Measurements from ENCODE around the gene MOV10L1. TPM values are rescaled to one million over a fixed set of nuclear protein-coding genes. Genes with fewer than 3 reads are reported as not detected.
A peak's percentile ranks its signal among the peaks of the same experiment; 100 is the strongest.

The MOV10L1 gene
- total RNA-seq, 6 experiments from 2014 or later, result 0.21 to 0.31 (median 0.24) TPM; not detected in 2

DNA sequence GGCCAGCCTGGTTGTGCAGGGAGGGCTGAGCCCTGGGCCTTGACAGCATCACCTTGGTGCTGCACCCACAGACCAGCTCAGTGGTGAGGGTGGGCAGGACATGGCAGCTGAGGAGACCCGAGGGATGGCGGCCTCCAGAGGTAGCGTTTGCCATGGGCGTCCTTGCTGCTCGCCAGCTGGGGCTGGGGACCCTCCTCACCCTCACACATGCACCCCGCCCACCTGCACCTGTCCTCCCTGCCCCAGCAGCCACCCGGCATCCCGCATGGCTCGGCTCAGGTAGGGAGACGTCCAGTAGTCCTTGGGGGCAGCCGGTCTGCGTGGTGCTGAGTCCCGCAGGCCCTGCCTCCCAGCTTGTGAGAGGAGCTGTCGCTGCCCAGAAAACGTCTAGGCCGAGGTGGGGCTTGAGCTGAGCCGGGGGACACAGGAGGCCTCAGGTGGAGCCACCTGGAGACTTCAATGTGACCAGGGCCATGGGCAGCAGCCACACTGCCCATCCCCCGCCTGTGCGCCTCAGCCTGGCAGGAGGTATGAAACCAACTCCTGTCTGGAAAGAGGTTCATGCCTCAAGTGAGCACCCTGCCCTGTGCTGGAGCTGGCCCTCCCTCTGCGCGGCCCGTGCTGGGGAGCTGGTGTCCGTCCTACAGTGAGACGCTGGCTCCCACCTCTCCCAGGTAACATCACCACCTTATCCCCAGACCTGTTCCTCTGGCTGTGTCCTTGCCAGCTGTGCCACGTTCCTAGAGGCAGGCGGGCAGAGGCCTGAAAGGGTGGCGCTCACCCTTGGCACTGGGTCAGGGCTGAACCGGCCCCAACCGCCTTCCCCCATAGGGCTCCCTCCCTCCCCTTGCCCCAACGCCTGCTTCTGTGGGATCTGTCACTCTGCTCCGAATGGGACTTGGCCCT lies 92.6 kb downstream of the MOV10L1 start:
- peak in 2 of 3 donors; percentile 59 to 81 for DNase-seq

DNA sequence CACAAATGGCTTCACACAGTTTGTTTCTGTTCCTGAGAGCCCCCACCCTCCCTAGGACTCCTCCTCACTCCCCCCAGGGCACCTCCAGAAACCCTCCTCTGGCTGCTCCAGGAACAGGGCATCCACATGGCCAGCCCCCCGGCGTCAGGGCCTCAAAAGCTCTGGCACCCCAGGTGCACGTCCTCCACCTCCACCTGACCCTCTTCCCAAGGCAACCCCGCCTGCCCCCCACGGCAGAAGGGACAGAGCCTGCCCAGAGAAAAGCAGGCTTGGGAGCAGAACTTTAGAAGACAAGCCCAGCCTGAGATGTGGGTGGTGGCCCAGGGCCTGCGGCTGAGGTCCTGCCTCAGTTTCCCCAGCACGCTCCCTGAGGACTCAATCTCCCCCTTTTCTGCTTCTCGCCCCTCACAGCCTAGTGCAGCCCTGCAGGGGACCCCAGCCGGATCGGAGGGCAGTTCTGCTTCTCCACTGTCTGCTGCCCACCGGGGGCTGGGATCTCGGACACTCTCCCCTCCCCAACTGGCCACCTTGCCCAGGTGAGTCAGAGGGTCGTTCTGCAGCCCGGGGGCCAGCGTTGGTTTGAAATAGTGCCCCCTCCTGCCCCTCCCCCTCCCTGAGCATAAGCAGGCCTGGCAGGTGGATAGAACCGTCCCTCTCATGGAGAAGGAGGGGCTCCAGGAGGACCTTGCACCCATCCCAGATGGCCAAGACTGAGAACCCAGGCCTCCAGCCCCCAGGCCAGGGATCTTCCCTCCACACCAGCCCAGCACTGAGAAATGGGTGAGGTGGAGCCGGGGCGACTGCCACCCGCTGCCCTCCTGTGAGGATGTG lies 93.5 kb downstream of the MOV10L1 start:
- ATAC-seq, result no peak
- no peaks in the 10 kb centered on the region for H3K9me3 ChIP-seq
- WGBS (ENCODE audit: insufficient coverage, low coverage, low lambda C conversion rate, missing lambda C conversion rate), result no CpG with 5 or more reads among the region's 19 CpGs

More for the DNA sequence above, 92.6 kb downstream of the MOV10L1 start:
- H3K27ac ChIP-seq, result no peak overlapping the region
- 18% methylated on average over 3 of the region's 31 CpGs for WGBS (ENCODE audit: insufficient coverage, low coverage, low lambda C conversion rate, missing lambda C conversion rate)
- H3K36me3 ChIP-seq, result no peaks in the 10 kb centered on the region
- no peak for TF ChIP-seq POLR2A (IDR thresholded peaks at IDR 0.05)
- TF ChIP-seq, protein P1, sequence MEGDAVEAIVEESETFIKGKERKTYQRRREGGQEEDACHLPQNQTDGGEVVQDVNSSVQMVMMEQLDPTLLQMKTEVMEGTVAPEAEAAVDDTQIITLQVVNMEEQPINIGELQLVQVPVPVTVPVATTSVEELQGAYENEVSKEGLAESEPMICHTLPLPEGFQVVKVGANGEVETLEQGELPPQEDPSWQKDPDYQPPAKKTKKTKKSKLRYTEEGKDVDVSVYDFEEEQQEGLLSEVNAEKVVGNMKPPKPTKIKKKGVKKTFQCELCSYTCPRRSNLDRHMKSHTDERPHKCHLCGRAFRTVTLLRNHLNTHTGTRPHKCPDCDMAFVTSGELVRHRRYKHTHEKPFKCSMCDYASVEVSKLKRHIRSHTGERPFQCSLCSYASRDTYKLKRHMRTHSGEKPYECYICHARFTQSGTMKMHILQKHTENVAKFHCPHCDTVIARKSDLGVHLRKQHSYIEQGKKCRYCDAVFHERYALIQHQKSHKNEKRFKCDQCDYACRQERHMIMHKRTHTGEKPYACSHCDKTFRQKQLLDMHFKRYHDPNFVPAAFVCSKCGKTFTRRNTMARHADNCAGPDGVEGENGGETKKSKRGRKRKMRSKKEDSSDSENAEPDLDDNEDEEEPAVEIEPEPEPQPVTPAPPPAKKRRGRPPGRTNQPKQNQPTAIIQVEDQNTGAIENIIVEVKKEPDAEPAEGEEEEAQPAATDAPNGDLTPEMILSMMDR (IDR thresholded peaks at IDR 0.05), result no peak
- H3K9me3 ChIP-seq, result no peaks in the 10 kb centered on the region
- ATAC-seq, result peak in 1 of 4 donors; percentile 41
- peaks cover 0 to 25% (median 6%) of the 10 kb centered on the region in 4 donors for H3K4me1 ChIP-seq
- intact Hi-C loops (cut with DNase I), result no loop called here
- no peaks in the 10 kb centered on the region for H3K27me3 ChIP-seq
- no peak overlapping the region for H3K4me3 ChIP-seq

DNA sequence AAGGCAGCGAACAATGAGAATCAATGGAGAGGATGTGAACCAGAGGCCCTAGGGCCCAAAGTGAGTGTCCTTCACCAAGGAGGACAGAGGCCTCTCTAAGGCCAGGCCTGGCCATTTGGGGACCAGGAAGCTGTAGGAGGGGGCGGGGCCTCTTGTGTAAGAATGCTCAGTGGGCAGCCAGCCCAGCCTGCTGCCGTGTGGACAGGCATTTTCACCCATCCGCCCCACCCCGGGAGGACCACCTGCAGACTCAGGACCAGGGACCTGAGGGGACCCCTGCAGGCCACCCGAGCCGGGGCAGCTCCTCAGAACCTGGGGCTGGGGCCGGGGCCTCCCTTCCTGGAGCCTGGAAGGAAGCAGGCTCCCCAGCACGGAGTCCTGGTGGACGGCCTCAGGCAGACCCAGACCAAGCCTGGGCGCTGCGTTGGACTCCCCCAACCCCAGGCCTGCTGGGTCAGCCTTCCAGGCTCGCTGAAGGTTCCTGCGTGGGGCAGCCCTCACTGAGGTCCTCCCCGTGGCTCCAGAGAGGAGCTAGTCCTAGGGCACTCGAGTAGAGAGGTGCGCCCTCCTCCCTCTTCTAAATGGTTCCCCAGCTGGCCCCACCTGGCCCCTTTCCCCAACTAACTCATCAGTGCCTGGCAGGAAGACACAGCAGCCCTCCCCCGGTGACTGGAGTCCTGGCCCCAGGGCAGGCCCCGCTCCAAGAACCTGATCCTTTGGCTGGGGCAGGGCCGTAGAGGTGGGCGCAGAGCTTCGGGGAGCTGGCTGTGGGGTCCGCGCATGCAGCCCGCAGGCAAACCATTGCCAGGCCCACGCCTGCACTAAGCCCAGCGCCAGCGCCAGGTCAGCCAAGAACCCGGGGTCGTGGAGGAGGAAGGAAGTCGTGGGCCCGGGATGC lies 94.4 kb downstream of the MOV10L1 start:
- peaks cover 0 to 31% (median 6%) of the 10 kb centered on the region in 4 donors for H3K4me1 ChIP-seq
- H3K27ac ChIP-seq, result peak overlapping the region in 1 of 3 donors; percentile 68
- TF ChIP-seq, protein P1 (IDR thresholded peaks at IDR 0.05), result no peak
- no peak for TF ChIP-seq POLR2A (IDR thresholded peaks at IDR 0.05)
- no peaks in the 10 kb centered on the region for H3K9me3 ChIP-seq
- WGBS (ENCODE audit: insufficient coverage, low coverage, low lambda C conversion rate, missing lambda C conversion rate), result 67% methylated on average over 2 of the region's 32 CpGs
- ATAC-seq, result peak; percentile 50 to 61 (median 57)
- peak overlapping the region in 1 of 3 donors; percentile 67 for H3K4me3 ChIP-seq
- H3K36me3 ChIP-seq, result no peaks in the 10 kb centered on the region
- H3K27me3 ChIP-seq, result no peaks in the 10 kb centered on the region
- intact Hi-C loops (cut with DNase I), result no loop called here
- DNase-seq, result peak in 2 of 3 donors; percentile 80 to 82

More for the DNA sequence above, 93.5 kb downstream of the MOV10L1 start:
- DNase-seq, result peak in 1 of 3 donors; percentile 55
- intact Hi-C loops (cut with DNase I), result no loop called here
- peaks cover 0 to 25% (median 6%) of the 10 kb centered on the region in 4 donors for H3K4me1 ChIP-seq
- TF ChIP-seq POLR2A (IDR thresholded peaks at IDR 0.05), result no peak
- TF ChIP-seq, protein P1 (IDR thresholded peaks at IDR 0.05), result no peak
- no peak overlapping the region for H3K27ac ChIP-seq
- no peak overlapping the region for H3K4me3 ChIP-seq
- no peaks in the 10 kb centered on the region for H3K36me3 ChIP-seq
- no peaks in the 10 kb centered on the region for H3K27me3 ChIP-seq
